OCI-LY7 (cell line): ENCODE measurements around the gene BICC1.

Experiments used
- EZH2phosphoT487 ChIP-seq: fragments of 200-600 bp; sonication (generic); IDR thresholded peaks from 2 replicates; pipeline ENCODE4 v1.6.1; 2018; ENCODE audit warnings: low read depth, borderline replicate concordance, mild to moderate bottlenecking, mixed run types, antibody characterized with exemption, low read length, moderate library complexity, mixed read lengths
- TF ChIP-seq, protein P1 (sequence below): fragments of 200-600 bp; sonication (generic); conservative IDR thresholded peaks from 2 replicates; pipeline ENCODE4 v1.5.1; 2014; ENCODE audit warnings: mild to moderate bottlenecking, antibody characterized with exemption, low read length, moderate library complexity, mixed read lengths

DNA sequence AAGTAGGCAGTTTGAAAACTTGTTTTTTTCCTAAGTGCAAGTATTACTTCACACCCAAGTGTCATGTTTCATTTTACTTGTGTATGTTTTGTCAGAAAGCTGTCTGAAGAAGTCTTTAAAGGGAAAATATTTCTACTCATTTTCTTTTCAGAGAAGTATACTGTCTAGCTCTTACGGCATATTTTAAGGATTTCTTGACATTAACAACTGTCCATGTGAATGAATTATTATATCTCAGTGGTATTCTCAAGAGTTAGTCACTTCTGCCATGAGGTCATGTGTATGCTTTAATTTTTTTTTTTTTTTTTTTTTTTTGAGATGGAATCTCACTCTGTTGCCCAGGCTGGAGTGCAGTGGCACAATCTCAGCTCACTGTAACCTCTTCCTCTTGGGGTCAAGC, 229.5 kb downstream of the BICC1 start:
- no peak for TF ChIP-seq EZH2phosphoT487
- TF ChIP-seq, protein P1, sequence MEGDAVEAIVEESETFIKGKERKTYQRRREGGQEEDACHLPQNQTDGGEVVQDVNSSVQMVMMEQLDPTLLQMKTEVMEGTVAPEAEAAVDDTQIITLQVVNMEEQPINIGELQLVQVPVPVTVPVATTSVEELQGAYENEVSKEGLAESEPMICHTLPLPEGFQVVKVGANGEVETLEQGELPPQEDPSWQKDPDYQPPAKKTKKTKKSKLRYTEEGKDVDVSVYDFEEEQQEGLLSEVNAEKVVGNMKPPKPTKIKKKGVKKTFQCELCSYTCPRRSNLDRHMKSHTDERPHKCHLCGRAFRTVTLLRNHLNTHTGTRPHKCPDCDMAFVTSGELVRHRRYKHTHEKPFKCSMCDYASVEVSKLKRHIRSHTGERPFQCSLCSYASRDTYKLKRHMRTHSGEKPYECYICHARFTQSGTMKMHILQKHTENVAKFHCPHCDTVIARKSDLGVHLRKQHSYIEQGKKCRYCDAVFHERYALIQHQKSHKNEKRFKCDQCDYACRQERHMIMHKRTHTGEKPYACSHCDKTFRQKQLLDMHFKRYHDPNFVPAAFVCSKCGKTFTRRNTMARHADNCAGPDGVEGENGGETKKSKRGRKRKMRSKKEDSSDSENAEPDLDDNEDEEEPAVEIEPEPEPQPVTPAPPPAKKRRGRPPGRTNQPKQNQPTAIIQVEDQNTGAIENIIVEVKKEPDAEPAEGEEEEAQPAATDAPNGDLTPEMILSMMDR: no peak
